HUDEP-2 (cell line): Measurements from ENCODE around the gene PLA2G4E.

ENCODE experiments used
- DNase-seq, 76 experiments: peaks; one replicate each; lab custom pipeline; 2025; ENCODE audit not compliant: unreplicated experiment in 76 of 76; lab: John Stamatoyannopoulos, UW

PLA2G4E gene

GRCh38 chr15:41939986-41940385, 80.9 kb downstream of the PLA2G4E start:
- DNase-seq = no peak

GRCh38 chr15:41937568-41937923, 83.3 kb downstream of the PLA2G4E start:
- no peak for DNase-seq

- peak in 1 of 76 experiments; percentile 5 for DNase-seq
Observed at GRCh38 chr15:41936649-41937567, 83.9 kb downstream of the PLA2G4E start.

- no peak for DNase-seq
Observed at GRCh38 chr15:41936155-41936554, 84.7 kb downstream of the PLA2G4E start.

- no peak for DNase-seq
Observed at GRCh38 chr15:41935566-41936020, 85.2 kb downstream of the PLA2G4E start.

- DNase-seq = no peak
Observed at GRCh38 chr15:41934843-41935242, 86.0 kb downstream of the PLA2G4E start.

- no peak for DNase-seq
Observed at GRCh38 chr15:41933771-41934170, 87.1 kb downstream of the PLA2G4E start.

GRCh38 chr15:41933326-41933725, 87.5 kb downstream of the PLA2G4E start:
- DNase-seq = no peak

- DNase-seq = no peak
Observed at GRCh38 chr15:41932511-41933289, 88.1 kb downstream of the PLA2G4E start.

- no peak for DNase-seq
Observed at GRCh38 chr15:41932101-41932500, 88.7 kb downstream of the PLA2G4E start.
